ENCODE results near the gene BDKRB1. TPM values are rescaled to one million over a fixed set of nuclear protein-coding genes. Genes with fewer than 3 reads are reported as not detected.

Gene BDKRB1
- total RNA-seq, 1 experiment from 2014 or later: 0.11 TPM

GRCh38 chr14:96257056-96257455 is 1.0 kb downstream of the BDKRB1 start:
- ATAC-seq: no peak
- peaks cover 6% of the 10 kb centered on the region for H3K4me1 Mint-ChIP-seq
- CTCF ChIA-PET: interaction anchor here (1.1 kb wide), 1 partner anchor 157 kb away, joined by 7 read pairs; no protein-coding TSS in a partner anchor

More at GRCh38 chr14:96257056-96257455, 1.0 kb downstream of the BDKRB1 start:
- Mint-ChIP-seq H3K4me3 (no peak overlapping the region), H3K36me3 (no peaks in the 10 kb centered on the region), H3K9me3 (peaks cover 5% of the 10 kb centered on the region), H3K27me3 (ENCODE audit: low read depth) (no peaks in the 10 kb centered on the region), H3K27ac (no peak overlapping the region)
- TF ChIP-seq CREB1 (CRISPR knock-in tag; IDR thresholded peaks at IDR 0.05) (no peak), ZNF219 (CRISPR knock-in tag; IDR thresholded peaks at IDR 0.05; ENCODE audit: borderline replicate concordance) (no peak), SMAD4 (CRISPR knock-in tag; IDR thresholded peaks at IDR 0.05) (no peak), ZSCAN18 (CRISPR knock-in tag; IDR thresholded peaks at IDR 0.05) (no peak), STAT6 (CRISPR knock-in tag; conservative IDR thresholded peaks at IDR 0.05; ENCODE audit: low read depth) (no peak), ZNF121 (CRISPR knock-in tag; IDR thresholded peaks at IDR 0.05) (no peak), PRDM15 (CRISPR knock-in tag; IDR thresholded peaks at IDR 0.05) (no peak), NR3C1 (CRISPR knock-in tag; conservative IDR thresholded peaks at IDR 0.05; ENCODE audit: low read depth) (no peak), ZNF671 (CRISPR knock-in tag; IDR thresholded peaks at IDR 0.05) (no peak), ERG (CRISPR knock-in tag; IDR thresholded peaks at IDR 0.05) (no peak), RELA (CRISPR knock-in tag; IDR thresholded peaks at IDR 0.05; ENCODE audit: borderline replicate concordance) (no peak)
- DNase-seq (ENCODE audit: low spot score): no peak
- POLR2A ChIA-PET: interaction anchor here (0.6 kb wide), 1 partner anchor 327 kb away, joined by 3 read pairs; no protein-coding TSS in a partner anchor

All from WTC11 (cell line).